A549 treated with ZK216348 at 1 μM for 4 hours (cell line): ENCODE results near the gene FREY1. TPM values are rescaled to one million over a fixed set of nuclear protein-coding genes. Genes with fewer than 3 reads are reported as not detected.

Experiments
- total RNA-seq: library from RNA; stranded (reverse); fragments of 200-300 nt; extraction: Qiagen RNA extraction; gene quantifications from 5 replicates; pipeline ENCODE4 v1.2.3, GENCODE V29; 2022; ENCODE audit warnings: low read depth

The FREY1 gene
- total RNA-seq, result 0.20 to 0.71 TPM (median 0.44 TPM) in 4 of 5 replicates, not detected in the other

GRCh38 chr11:45906965-45907611 is at the start of gene FREY1:
Gene FREY1, minus strand, starts transcription at chr11:45907271. Its CDS starts 26 bp downstream, at chr11:45907245.

GRCh38 chr11:45922425-45923082 is 15.5 kb upstream of the FREY1 start, which contains the start of gene LARGE2:
Gene LARGE2, plus strand, starts transcription at chr11:45922656. Its CDS starts 227 bp downstream, at chr11:45922883.

GRCh38 chr11:45917623-45918330 is 10.7 kb upstream of the FREY1 start, which contains the start of gene PEX16:
Gene PEX16, minus strand, starts transcription at chr11:45917877. Its CDS starts 66 bp downstream, at chr11:45917811.

GRCh38 chr11:45885274-45885920 is 21.7 kb downstream of the FREY1 start, which contains the start of gene MAPK8IP1:
Gene MAPK8IP1, plus strand, starts transcription at chr11:45885651. Its CDS starts 170 bp downstream, at chr11:45885821.

Other genes with a start within 250 kb of the FREY1 start
- gene CHST1, start 241.6 kb downstream of the FREY1 start, total RNA-seq, result 1.3 to 1.9 TPM (median 1.6 TPM) in 5 replicates
- gene SLC35C1, start 102.1 kb downstream of the FREY1 start, total RNA-seq, result 22.1 to 35.6 TPM (median 30.7 TPM) in 5 replicates
- 3.1 to 3.8 TPM (median 3.6 TPM) in 5 replicates for gene CRY2, start 59.8 kb downstream of the FREY1 start, total RNA-seq
- 3.9 to 6.9 TPM (median 6.7 TPM) in 5 replicates for gene MAPK8IP1, start 21.6 kb downstream of the FREY1 start, total RNA-seq
- 10.8 to 21.0 TPM (median 19.1 TPM) in 5 replicates for gene PEX16, start 10.6 kb upstream of the FREY1 start, total RNA-seq
- gene LARGE2, start 15.4 kb upstream of the FREY1 start, total RNA-seq, result 0.95 to 3.7 TPM (median 3.1 TPM) in 5 replicates
- 10.7 to 16.0 TPM (median 12.7 TPM) in 5 replicates for gene PHF21A, start 214.2 kb upstream of the FREY1 start, total RNA-seq